Jurkat, Clone E6-1 (cell line): ENCODE results near the gene CD44.

Experiments
- DNase-seq: peaks from one replicate; pipeline ENCODE4 v3.0.0-alpha.2; 2011; ENCODE audit warnings: low read depth, low spot score
- H3K4me3 ChIP-seq: 2 replicates; pipeline ENCODE4 v1.5.1; 2011; ENCODE audit warnings: mild to moderate bottlenecking, low read length, control low read depth, moderate library complexity

CD44 gene

GRCh38 chr11:35270342-35270741, 131.4 kb downstream of the CD44 start:
- no peak for DNase-seq
- no peak overlapping the region for H3K4me3 ChIP-seq

GRCh38 chr11:35271031-35271430, 132.1 kb downstream of the CD44 start:
- no peak for DNase-seq
- no peak overlapping the region for H3K4me3 ChIP-seq

- no peak overlapping the region for H3K4me3 ChIP-seq
- no peak for DNase-seq
These were observed 133.5 kb downstream of the CD44 start for GRCh38 chr11:35272391-35272902.

DNA sequence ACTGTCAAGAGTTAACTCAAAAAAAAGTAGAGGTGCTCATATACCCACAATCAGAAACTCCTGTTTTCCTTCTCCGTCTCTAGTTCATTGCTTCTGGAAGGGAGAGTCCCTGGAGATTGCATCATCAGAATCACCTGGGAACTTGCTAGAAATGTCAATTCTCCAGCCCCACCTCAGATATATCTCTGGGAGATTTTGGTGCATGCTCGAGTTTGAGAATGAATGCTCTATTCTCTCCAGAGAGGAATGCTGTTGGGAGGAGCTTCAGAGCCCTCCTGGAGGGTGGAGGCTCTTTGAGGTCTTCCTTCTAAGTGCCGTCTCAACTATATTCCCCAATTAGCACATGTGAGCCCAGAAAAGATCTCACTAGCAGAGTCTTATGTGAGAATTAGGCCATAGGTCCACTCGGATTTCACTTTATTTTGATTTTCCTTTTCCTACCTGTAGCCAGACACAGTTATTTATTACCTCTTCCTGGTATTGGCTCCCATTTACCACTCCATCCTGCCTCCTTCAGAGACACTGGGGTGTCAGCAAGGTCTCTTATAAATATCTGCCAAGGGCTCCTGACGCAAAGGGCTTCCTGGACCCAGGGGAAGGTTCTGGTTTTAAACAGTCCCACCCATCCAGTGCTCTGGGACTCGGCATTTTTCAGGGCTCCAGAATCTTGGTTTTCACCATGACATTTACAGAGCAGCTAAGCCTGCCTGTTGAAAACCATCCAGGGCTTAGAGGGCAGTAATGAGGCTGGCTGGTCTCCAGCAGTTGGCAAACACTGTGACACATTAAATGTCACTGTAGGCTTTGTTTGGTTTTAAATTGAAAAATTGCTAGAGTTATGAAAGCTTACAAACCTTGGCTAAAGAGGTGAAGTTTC, 136.2 kb downstream of the CD44 start:
- DNase-seq = no peak
- H3K4me3 ChIP-seq = no peak overlapping the region

GRCh38 chr11:35275786-35276170, 136.8 kb downstream of the CD44 start:
- DNase-seq = no peak
- no peak overlapping the region for H3K4me3 ChIP-seq

DNA sequence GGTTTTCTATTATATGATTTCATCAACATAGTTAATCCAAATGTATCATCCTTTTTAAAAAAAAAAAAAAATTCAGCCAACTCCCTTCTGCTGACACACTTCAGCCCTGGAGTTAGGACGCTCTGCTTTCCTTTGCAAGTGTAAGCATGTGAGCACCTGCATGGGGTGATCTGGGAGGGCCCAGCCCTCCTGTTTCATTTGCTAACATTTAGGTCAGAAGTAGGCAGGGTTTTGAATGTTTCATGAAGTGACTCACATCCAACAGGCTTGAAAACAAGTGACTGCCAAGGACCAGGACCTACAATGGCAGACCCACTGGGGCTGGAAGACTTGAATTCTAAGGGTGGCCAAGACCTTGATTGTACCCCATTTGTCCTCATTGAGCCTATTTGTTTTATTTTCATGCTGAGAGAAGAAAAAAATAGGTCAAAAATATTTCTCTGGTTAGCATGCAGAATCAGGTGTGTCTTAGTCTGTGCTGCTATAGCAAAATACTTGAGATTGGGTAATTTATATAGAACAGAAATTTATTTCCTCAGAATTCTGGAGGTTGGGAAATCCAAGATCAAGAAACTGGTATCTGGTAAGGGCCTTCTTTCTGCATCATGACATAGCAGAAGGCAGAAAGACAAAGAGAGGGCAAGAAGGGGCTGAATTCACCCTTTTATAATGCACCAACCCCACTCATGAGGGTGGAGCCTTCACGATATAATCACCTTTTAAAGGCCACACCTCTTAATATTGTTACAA, 137.6 kb downstream of the CD44 start:
- DNase-seq = no peak
- no peak overlapping the region for H3K4me3 ChIP-seq

GRCh38 chr11:35277827-35278226, 138.9 kb downstream of the CD44 start:
- no peak for DNase-seq
- no peak overlapping the region for H3K4me3 ChIP-seq

DNA sequence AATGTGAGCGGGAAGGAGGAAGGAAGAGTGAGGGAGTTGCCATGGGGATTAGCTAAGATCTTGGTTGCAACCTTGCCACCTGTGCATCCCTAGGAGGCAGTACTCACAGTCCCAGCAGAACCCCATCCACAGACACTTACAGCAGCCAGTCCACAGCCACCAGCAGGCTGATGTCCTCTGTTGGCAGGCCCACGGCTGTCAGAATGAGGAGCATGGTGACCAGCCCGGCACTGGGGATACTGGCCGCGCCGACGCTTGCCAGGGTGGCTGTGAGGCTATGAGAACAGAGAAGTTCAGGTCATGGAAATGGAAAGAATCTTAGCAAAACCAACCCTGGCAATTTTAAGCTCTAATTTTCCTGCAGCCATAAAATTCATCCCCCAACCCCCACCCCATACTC, 141.8 kb downstream of the CD44 start:
- DNase-seq = no peak
- no peak overlapping the region for H3K4me3 ChIP-seq

DNA sequence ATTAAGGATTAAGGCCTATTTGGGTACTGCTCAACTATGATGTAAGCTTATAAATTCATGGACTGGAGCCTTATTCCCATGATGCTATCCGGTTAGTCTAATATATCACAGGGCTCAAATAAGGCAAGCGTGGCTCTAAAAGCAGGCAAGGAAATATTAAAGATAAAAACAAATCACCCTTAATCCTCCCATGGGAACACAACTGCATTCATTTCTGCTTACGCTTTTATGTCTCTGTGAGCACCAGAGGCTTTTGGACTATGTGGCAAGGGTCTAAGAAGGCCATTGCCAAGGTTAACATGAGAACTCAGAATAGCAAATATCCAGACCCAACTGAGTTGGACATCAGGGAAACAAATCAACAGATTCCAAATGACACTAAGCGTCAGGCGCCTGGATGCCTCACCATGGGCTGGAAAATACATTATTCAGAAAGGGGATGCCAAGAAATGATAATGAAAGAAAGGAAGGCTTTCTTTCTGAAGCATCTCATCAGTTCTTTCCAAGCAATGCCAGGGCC, 142.3 kb downstream of the CD44 start:
- no peak overlapping the region for H3K4me3 ChIP-seq
- no peak for DNase-seq
